Measurements from ENCODE around the gene ITPR1.

DNA sequence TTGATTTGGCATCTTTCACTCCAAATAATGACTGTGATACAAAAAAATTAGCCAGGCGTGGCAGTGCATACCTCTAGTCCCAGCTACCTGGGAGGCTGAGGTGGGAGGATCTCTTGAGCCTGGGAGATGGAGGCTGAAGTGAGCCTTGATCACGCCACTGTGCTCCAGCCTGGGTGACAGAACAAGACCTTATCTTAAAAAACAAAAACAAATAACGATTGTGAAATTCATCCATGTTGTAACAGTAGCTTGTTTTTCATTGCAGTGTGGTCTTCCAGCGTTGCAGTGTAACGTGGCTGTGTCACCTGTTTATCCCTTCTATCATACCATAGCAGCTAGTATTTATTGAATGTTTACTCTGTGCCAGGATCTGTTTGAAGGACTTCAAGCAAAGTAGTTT, 120.9 kb downstream of the ITPR1 start:
- no peak for TF ChIP-seq ARNT (IDR thresholded peaks at IDR 0.05)
- TF ChIP-seq FOXM1 (IDR thresholded peaks at IDR 0.05; ENCODE audit: borderline replicate concordance), result no peak
- TF ChIP-seq, protein P1, sequence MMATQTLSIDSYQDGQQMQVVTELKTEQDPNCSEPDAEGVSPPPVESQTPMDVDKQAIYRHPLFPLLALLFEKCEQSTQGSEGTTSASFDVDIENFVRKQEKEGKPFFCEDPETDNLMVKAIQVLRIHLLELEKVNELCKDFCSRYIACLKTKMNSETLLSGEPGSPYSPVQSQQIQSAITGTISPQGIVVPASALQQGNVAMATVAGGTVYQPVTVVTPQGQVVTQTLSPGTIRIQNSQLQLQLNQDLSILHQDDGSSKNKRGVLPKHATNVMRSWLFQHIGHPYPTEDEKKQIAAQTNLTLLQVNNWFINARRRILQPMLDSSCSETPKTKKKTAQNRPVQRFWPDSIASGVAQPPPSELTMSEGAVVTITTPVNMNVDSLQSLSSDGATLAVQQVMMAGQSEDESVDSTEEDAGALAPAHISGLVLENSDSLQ (IDR thresholded peaks at IDR 0.05), result no peak
- TF ChIP-seq SP1 (IDR thresholded peaks at IDR 0.05), result no peak
- no peak for TF ChIP-seq FOXA1 (IDR thresholded peaks at IDR 0.05)
- TF ChIP-seq CTBP1 (IDR thresholded peaks at IDR 0.05; ENCODE audit: borderline replicate concordance), result no peak
- TF ChIP-seq SUZ12 (IDR thresholded peaks at IDR 0.05), result no peak
- TF ChIP-seq FOXK2 (IDR thresholded peaks at IDR 0.05), result no peak
- TF ChIP-seq BHLHE40 (IDR thresholded peaks at IDR 0.05; ENCODE audit: borderline replicate concordance), result no peak
- no peak for TF ChIP-seq ELF4 (IDR thresholded peaks at IDR 0.05)
- no peak for TF ChIP-seq ZNF384 (IDR thresholded peaks at IDR 0.05)
- TF ChIP-seq TARDBP (IDR thresholded peaks at IDR 0.05), result no peak

Measured in HEK293T (cell line).